IMR-90 (cell line): ENCODE measurements around the gene SSPN.

Source experiments
- CTCF ChIP-seq: conservative IDR thresholded peaks from 2 replicates; pipeline ENCODE4 v1.5.1; 2012; ENCODE audit warnings: mild to moderate bottlenecking, low read depth, low read length, improper control_type of control experiment
- FOS ChIP-seq: fragments of 150-350 bp; IDR thresholded peaks from 2 replicates; pipeline ENCODE4 v1.6.1; 2016; ENCODE audit warnings: low read depth, low read length

DNA sequence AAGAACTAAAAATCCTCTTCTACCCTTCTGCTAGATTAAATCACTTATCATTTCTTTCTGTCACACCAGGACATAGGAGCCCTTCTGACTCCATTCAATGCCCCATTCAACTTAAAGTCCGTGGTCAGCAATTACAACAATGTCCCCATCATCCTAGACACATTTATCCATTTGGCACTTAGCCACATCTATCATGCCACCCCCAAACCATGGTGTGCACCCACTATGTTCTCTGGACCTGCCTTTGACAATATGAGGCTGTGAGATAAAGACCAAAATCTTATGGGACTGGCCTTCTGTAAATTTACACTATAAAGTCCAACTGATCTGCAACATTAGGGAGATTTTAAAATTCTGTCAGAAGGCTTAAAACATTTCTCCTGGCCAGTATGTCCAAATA lies 104.4 kb downstream of the SSPN start:
- no peak for TF ChIP-seq FOS
- TF ChIP-seq CTCF = no peak
